Left renal cortex interstitium (tissue), 4 donors: ENCODE data around the gene APC2. TPM values are rescaled to one million over a fixed set of nuclear protein-coding genes. Genes with fewer than 3 reads are reported as not detected.

Experiments
- DNase-seq, 4 donors: peaks; one replicate each; pipeline ENCODE4 v3.0.0-alpha.2; 2013; ENCODE audit warnings: low read depth in 4 of 4, low spot score in 2 of 4, missing footprints in 1 of 4
- polyA plus RNA-seq, 4 donors: library from polyadenylated mRNA; unstranded; fragments of 120-200 nt; gene quantifications; one replicate each; pipeline ENCODE4 v1.2.1, GENCODE V29; 2013; ENCODE audit not compliant: insufficient read length in 4 of 4

Gene APC2
- polyA plus RNA-seq, 4 donors, result 1.1 to 2.0 (median 1.8) TPM

DNA sequence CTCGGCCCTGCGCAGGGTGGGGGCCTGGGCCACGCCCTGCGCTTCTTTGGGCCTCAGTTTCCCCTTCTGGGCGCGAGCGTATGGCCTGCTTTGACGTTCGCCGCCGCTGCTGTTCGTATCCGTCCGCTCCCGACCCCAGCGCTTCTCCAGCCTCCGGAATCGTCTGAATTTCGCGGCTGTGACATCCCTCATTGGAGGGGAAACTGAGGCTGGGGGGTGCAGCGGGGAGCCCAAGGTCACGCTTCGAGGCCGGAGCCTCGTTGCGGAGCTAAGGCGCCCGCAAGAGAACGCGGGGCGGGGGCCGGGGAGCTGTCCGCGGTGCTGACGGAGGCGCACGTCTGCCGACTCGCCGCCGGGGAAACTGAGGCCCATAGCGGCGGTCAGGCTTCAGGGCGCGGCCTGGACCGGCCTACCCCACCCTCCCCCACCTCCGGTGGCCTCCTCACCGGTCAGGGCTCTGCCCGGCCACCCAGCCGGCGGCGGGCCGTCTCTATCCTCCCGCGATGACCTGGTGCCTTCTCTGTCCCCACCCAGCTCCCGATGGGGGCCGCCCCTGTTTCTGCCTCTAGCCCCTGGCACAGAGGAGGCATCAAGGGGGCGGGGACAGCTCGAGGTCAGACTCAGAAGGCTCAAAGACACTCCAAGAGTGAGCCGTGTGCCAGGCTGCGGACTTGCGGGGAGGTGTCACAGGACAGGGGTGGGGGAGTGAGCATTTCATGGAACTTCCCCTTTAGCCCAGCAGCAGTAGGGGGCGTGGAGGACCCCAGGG lies 3.0 kb upstream of the APC2 start:
- no peak for DNase-seq

GRCh38 chr19:1447504-1447903 lies 2.4 kb upstream of the APC2 start:
- no peak for DNase-seq

DNA sequence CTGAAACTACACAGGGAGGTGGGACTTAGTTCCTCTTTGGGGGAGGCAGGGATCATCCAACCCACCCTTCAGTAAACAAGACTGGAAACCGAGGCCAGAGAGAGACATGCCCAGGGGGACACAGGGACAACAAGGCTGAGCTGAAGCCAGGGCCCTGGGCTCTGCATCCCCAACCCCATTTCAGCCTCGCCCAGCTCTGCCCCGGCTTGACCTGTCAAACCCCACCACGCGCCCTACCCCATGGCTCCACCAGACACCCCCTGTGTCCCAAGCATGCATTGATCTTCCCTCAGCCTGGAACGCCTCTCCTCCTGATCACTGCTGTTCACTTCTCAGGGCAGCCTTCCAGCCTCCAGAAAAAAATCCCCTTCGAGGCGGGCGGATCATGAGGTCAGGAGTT lies 2.0 kb upstream of the APC2 start:
- DNase-seq, result no peak

DNA sequence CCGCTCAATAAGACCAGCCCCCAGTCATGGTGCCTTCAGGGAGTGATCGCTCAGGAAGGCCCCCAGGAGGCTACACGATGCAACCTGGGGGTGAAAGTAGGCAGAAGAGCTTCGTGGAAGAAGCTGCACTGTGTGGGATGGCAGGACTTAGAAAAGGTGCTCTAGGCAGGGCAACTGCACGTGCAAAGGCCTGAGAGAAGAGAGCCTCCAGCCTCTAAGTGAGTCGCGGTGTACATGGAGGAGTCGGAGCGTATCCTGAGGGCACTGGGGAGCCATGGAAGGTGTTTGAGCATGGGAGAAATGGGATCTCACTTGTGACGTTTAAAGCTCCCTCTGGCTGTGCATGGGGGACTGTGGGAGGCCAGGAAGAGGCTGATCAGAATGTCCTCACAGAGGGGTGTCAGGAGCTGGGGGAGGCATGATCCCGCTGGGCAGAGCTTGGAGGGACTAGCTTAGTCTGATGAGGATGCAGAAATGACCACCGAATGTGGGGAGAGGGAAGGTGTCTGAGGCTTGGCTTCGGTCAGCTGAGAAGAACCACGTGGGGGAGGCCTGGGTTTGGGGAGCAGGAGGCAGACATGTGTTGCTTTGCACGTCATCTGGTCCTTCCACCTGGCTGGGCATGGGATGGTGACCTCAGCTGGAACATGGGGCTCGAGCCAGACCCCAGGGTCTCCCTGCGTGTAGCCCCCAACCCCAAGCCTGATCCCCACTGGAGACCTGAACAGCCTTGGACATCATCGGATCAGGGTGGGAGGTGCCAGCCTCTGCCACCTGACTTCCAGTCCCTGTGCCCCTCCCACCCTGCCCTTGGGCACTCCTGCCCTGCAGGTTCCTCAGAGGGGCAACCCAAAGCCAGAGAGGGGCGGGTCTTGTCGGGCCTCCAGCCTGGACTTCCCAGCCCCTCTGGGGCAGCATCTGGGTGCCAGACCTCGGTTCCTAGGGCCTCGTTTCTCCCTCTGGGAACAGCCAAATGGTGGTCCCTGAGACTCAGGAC lies 1.1 kb downstream of the APC2 start:
- DNase-seq, result no peak

DNA sequence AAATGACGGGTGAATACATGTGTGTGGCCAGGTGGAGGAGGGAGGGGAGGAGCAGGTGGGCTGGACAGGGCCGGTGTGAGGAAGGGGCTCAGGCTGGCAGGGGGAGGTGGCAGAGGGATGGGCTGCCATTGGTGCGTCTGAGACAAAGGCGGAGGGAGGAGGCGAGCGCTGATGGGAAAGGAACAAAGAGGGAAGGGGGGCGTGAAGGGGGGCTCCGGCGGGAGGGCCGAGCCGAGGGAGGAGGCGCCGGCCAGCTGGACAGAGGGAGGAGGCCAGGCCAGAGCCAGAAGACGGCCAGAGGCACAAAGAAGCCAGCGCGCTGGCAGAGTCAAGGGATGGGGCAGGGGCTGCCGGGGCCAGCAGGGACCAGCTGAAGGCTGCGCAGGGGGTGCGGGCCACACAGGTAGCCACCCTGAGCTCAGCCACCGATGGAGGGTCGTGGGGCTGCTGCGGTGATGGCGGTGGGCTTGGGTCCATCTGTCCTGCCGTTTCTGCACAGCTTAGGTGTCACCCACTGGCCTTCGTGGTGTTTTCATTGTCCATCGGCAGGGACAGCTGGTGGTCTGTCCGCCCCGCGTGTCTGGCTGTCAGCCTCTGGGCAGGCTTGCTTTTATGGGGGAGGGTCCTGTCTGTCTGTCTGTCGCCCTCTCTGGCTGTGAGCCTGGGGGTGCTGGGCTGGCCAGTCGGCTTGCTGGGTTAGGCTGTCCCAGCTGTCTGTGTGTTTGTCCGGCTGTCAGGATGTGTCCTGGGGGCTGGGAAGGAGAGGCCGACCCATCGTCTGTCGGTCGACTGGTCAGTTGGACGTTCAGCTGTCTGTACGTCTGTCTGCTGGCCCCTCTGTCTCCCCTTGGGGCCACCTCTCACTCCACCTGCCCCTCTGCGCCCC lies 2.2 kb downstream of the APC2 start:
- no peak for DNase-seq

DNA sequence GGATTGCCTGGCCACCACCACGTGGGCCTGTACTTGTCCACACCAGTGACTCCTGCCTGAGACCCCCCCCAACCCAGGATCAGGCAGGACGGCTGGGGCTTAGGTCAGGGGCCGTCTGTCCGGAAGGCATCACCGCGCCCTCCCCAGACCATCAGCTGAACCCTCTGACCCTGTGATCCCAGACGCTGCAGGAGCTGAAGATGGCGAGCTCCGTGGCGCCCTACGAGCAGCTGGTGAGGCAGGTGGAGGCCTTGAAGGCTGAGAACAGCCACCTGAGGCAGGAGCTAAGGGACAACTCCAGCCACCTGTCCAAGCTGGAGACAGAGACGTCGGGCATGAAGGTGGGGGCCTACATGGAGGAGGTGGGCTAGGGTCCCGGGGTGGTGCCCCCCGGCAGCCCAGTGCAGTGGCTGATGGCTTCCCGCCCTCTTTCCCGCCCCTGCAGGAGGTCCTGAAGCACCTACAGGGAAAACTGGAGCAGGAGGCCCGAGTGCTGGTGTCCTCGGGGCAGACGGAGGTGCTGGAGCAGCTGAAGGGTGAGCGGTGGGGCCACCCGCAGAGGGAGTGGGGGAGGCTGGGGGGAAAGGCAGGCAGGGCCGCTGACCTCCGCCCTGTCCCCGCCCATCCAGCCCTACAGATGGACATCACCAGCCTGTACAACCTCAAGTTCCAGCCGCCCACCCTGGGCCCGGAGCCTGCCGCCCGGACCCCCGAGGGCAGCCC lies 3.0 kb downstream of the APC2 start:
- DNase-seq, result no peak

GRCh38 chr19:1453525-1454364 lies 3.8 kb downstream of the APC2 start:
- no peak for DNase-seq

GRCh38 chr19:1455002-1455335 lies 5.0 kb downstream of the APC2 start:
- DNase-seq, result no peak

GRCh38 chr19:1455336-1456120 lies 5.6 kb downstream of the APC2 start:
- DNase-seq, result no peak

- no peak for DNase-seq
Observed at GRCh38 chr19:1456121-1456900, 6.4 kb downstream of the APC2 start.

- no peak for DNase-seq
Observed at GRCh38 chr19:1457031-1457739, 7.3 kb downstream of the APC2 start.

- no peak for DNase-seq
Observed at GRCh38 chr19:1457892-1458291, 8.0 kb downstream of the APC2 start.

DNA sequence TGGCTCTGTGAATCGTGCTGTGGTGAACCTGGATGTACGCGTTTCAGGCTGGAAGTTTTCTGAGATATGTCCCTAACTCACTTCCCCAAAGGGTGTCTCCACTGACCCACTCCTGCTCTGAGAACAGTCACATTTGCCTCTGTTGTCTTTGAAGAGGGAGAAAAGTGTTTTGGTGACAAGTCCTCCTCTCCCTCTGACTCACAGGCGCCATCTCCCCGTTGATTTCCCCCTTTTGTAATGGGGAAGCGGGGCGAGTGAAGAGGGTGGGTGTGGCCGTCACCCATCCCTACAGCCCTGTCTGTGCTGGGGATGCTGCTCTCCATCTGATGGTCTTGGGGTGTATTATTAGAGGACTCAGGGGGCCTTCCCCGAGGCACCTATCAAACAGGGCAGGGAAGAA lies 9.6 kb downstream of the APC2 start:
- no peak for DNase-seq

- DNase-seq, result no peak
Observed at GRCh38 chr19:1460033-1460995, 10.4 kb downstream of the APC2 start.

- no peak for DNase-seq
Observed at GRCh38 chr19:1461862-1462261, 11.9 kb downstream of the APC2 start.
